Neuronal stem cell (in vitro differentiated cells): Measurements from ENCODE around the gene FBXO41.
A peak's percentile ranks its signal among the peaks of the same experiment; 100 is the strongest.

Source experiments
- DNase-seq: peaks from one replicate; pipeline ENCODE4 v3.0.0-alpha.2; 2013; ENCODE audit warnings: low spot score
- H2AFZ ChIP-seq: one replicate; pipeline ENCODE4 v1.6.1; 2013; ENCODE audit warnings: mild to moderate bottlenecking, low read length, inconsistent platforms
- H2AK5ac ChIP-seq: 2 replicates; pipeline ENCODE4 v1.6.1; 2013; ENCODE audit warnings: low read depth, mild to moderate bottlenecking, inconsistent platforms, low read length, moderate library complexity, mixed read lengths
- H2BK120ac ChIP-seq: 2 replicates; pipeline ENCODE4 v1.6.1; 2013; ENCODE audit warnings: low read depth, mild to moderate bottlenecking, inconsistent platforms, low read length, moderate library complexity, mixed read lengths
- H2BK12ac ChIP-seq: one replicate; pipeline ENCODE4 v1.6.1; 2013; ENCODE audit warnings: low read length, inconsistent platforms
- H2BK15ac ChIP-seq: 2 replicates; pipeline ENCODE4 v1.6.1; 2013; ENCODE audit warnings: mild to moderate bottlenecking, low read length, inconsistent platforms, mixed read lengths
- H2BK5ac ChIP-seq: one replicate; pipeline ENCODE4 v1.6.1; 2013; ENCODE audit warnings: inconsistent platforms, mild to moderate bottlenecking, low read length, moderate library complexity
- H3K14ac ChIP-seq: one replicate; pipeline ENCODE4 v1.6.1; 2013; ENCODE audit warnings: low read length, inconsistent platforms
- H3K18ac ChIP-seq: 2 replicates; pipeline ENCODE4 v1.6.1; 2013; ENCODE audit warnings: low read length, inconsistent platforms
- H3K23ac ChIP-seq: 2 replicates; pipeline ENCODE4 v1.6.1; 2013; ENCODE audit warnings: low read depth, mild to moderate bottlenecking, mixed read lengths, low read length, inconsistent platforms; ENCODE audit not compliant: poor library complexity
- H3K27ac ChIP-seq: replicated peaks from 3 replicates; pipeline ENCODE4 v1.5.1; 2013; ENCODE audit warnings: low read length, inconsistent platforms
- H3K27me3 ChIP-seq, 3 experiments: 2 replicates each; pipeline ENCODE4 v1.6.1; 2013; ENCODE audit warnings: low read length in 3 of 3, mild to moderate bottlenecking in 2 of 3, inconsistent platforms in 1 of 3, low read depth in 1 of 3, mixed read lengths in 1 of 3, moderate library complexity in 1 of 3; ENCODE audit not compliant: control insufficient read depth in 3 of 3, insufficient read depth in 3 of 3
- H3K36me3 ChIP-seq, 2 donors: replicated peaks in 1 of 2; 2 replicates each; pipeline ENCODE4 v1.6.1; 2013; ENCODE audit warnings: low read length in 2 of 2; ENCODE audit not compliant: control insufficient read depth in 2 of 2, insufficient read depth in 2 of 2
- H3K4ac ChIP-seq: 2 replicates; pipeline ENCODE4 v1.6.1; 2013; ENCODE audit warnings: inconsistent platforms, mild to moderate bottlenecking, low read length, moderate library complexity
- H3K4me1 ChIP-seq, 2 donors: 1 replicate in 1 of 2; 2 replicates in 1 of 2; pipeline ENCODE4 v1.6.1; 2013; ENCODE audit warnings: low read length in 2 of 2, low read depth in 1 of 2; ENCODE audit not compliant: control insufficient read depth in 2 of 2, insufficient read depth in 1 of 2
- H3K4me2 ChIP-seq: one replicate; pipeline ENCODE4 v1.6.1; 2013; ENCODE audit warnings: mild to moderate bottlenecking, low read length, inconsistent platforms; ENCODE audit not compliant: insufficient read depth, poor library complexity, severe bottlenecking
- H3K4me3 ChIP-seq, 2 donors: 2 replicates each; pipeline ENCODE4 v1.5.1; 2013; ENCODE audit warnings: low read length in 2 of 2, mild to moderate bottlenecking in 2 of 2, inconsistent platforms in 1 of 2, moderate library complexity in 1 of 2
- H3K79me1 ChIP-seq: one replicate; pipeline ENCODE4 v1.6.1; 2013; ENCODE audit warnings: low read depth, mild to moderate bottlenecking, inconsistent platforms, low read length, moderate library complexity
- H3K9ac ChIP-seq: one replicate; pipeline ENCODE4 v1.6.1; 2013; ENCODE audit warnings: mild to moderate bottlenecking, low read depth, low read length, inconsistent platforms; ENCODE audit not compliant: poor library complexity
- H3K9me3 ChIP-seq, 2 donors: replicated peaks in 1 of 2; 2 replicates each; pipeline versions ENCODE3 to v1.6.1; 2013; ENCODE audit warnings: low read length in 2 of 2, mild to moderate bottlenecking in 2 of 2, inconsistent platforms in 1 of 2, low read depth in 1 of 2, mixed read lengths in 1 of 2, moderate library complexity in 1 of 2; ENCODE audit not compliant: control insufficient read depth in 2 of 2, insufficient read depth in 1 of 2
- H4K8ac ChIP-seq: one replicate; pipeline ENCODE4 v1.6.1; 2013; ENCODE audit warnings: low read depth, mild to moderate bottlenecking, inconsistent platforms, low read length, moderate library complexity
- H4K91ac ChIP-seq: one replicate; pipeline ENCODE4 v1.6.1; 2013; ENCODE audit warnings: low read length, low read depth, mild to moderate bottlenecking, inconsistent platforms; ENCODE audit not compliant: poor library complexity
- WGBS, 2 donors: extraction: QIAGEN DNeasy Blood & Tissue Kit; methylation state at CpG; one replicate each; pipeline ENCODE4 v1.1.7; 2013; ENCODE audit warnings: missing lambda C conversion rate in 2 of 2, mixed read lengths in 1 of 2; ENCODE audit not compliant: insufficient read length in 2 of 2, insufficient replicate concordance in 1 of 2; ENCODE audit errors: extremely low coverage in 2 of 2; 5-methylcytosine and 5-hydroxymethylcytosine counted together

Gene FBXO41

DNA sequence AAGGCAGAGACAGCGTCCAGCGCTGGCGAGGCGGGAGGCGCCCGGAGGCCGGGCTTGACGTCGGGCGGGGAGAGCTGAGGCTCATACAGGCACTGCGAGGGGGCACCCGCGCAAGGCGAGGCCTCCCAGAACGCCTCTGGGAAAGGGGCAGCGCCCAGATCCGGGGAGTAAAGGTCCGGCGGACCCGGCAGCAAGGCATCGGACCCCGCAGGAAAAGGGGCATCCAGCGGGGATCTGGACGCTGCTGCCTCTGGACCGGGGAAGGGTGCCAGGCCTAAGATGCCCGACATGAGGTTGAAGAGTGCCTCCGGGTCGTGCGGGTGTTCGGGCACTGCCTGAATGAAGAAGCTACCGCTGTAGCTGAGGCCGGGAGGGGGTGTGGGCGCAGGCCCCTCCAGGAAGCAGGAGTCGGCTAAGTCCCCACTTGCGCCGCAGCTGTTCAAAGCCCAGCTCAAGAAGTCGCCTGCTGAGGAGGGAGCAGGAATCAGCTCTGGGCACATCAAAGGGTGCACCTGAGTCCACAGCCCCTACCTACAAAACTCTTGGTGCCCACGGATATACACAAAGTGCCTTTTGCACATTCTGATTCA is 8.1 kb upstream of the FBXO41 start:
- peaks cover 20 to 94% (median 69%) of the 10 kb centered on the region in 3 experiments for H3K27me3 ChIP-seq

DNA sequence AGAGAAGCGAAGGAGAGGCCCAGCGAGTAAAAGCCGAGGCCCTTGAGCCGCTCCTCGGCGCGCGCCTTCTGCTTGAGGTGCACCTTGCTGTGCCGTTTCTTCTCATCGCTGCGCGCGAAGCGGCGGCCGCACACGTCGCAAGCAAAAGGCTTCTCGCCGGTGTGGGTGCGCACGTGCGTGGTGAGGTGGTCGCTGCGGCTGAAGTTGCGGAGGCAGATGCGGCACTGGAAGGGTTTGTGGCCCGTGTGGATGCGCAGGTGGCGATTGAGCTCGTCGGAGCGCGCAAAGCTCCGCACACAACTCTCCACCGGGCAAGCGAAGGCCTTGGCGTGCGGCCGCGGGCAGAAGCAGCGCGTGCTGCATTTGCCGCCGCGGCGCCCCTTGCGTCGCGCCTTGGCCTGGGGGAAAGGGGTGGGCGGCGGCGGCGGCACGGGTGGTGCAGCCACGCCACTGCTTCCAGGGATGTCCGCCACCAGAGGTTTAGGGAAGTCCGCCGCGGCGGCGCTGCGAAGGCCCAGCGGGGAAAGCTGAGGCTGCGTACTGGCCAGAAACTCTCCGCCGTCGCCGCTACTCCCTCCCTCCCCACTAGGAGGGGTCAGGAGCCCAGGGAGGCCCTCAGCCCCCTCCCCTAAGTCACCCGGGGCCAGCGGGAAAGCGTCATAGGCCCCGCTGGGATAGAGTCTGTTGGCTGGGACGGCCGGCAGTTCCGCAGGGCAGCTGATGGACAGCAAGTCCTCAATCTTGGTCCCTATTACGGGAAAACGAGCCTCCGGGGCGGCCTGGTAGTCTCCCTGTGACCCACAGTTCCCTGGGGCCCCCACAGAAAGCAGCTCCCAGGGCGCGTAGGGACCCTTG is 7.4 kb upstream of the FBXO41 start:
- H3K4me1 ChIP-seq = peaks cover 5 to 7% of the 10 kb centered on the region in 2 donors
- H3K4ac ChIP-seq = no peak overlapping the region
- H3K36me3 ChIP-seq = no peaks in the 10 kb centered on the region
- no peak overlapping the region for H3K14ac ChIP-seq
- peak overlapping the region; percentile 61 for H2AFZ ChIP-seq
- no CpG with 5 or more reads among the region's 82 CpGs for WGBS, 2 donors
- peak overlapping the region; percentile 37 for H3K4me2 ChIP-seq
- H3K18ac ChIP-seq = peak overlapping the region; percentile 25
- H3K23ac ChIP-seq = peak overlapping the region; percentile 29
- no peak overlapping the region for H3K27ac ChIP-seq
- no peak for DNase-seq
- peaks cover 0 to 3% of the 10 kb centered on the region in 2 donors for H3K9me3 ChIP-seq
- no peak overlapping the region for H2BK12ac ChIP-seq
- peak overlapping the region; percentile 9 to 51 for H3K4me3 ChIP-seq
- no peak overlapping the region for H4K8ac ChIP-seq
- no peak overlapping the region for H2BK15ac ChIP-seq
- H3K79me1 ChIP-seq = no peaks in the 10 kb centered on the region
- no peak overlapping the region for H2BK5ac ChIP-seq
- no peak overlapping the region for H2BK120ac ChIP-seq
- H3K9ac ChIP-seq = no peak overlapping the region
- peaks cover 20 to 98% (median 67%) of the 10 kb centered on the region in 3 experiments for H3K27me3 ChIP-seq
- no peak overlapping the region for H2AK5ac ChIP-seq
- H4K91ac ChIP-seq = no peak overlapping the region

More for the DNA sequence above, 8.1 kb upstream of the FBXO41 start:
- Histone ChIP-seq H2BK15ac (no peak overlapping the region), H3K23ac (peak overlapping the region; percentile 29), H2BK5ac (no peak overlapping the region), H3K36me3 (no peaks in the 10 kb centered on the region), H3K9ac (no peak overlapping the region), H2AFZ (peak overlapping the region; percentile 61), H2AK5ac (no peak overlapping the region), H3K14ac (no peak overlapping the region), H3K79me1 (no peaks in the 10 kb centered on the region), H4K91ac (no peak overlapping the region), H3K9me3 (peaks cover 0 to 3% of the 10 kb centered on the region in 2 donors), H3K18ac (peak overlapping the region; percentile 25), H3K4me2 (peak overlapping the region; percentile 78), H2BK12ac (no peak overlapping the region), H3K4me1 (peaks cover 7 to 12% of the 10 kb centered on the region in 2 donors), H3K4ac (no peak overlapping the region), H4K8ac (no peak overlapping the region), H3K4me3 (no peak overlapping the region), H3K27ac (no peak overlapping the region), H2BK120ac (no peak overlapping the region)
- WGBS, 2 donors = no CpG with 5 or more reads among the region's 38 CpGs
- DNase-seq = no peak

DNA sequence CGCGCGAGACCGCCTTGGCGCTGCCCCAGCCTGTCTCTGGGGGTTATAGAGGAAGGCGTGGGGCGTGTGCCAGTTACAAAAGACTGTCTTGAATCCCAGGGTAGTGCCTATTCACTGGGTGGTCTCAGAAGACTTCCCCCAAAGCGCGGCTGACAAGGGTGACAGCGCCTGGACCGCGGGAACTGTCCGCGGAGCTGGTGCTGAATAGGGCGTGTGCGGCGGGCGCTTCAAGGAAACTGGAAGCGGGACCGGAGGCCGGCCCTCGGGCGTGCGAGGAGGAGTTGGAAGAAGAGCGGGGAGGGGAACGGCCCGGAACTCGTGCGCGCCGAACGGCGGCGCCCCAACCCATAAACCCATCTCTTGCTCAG is 6.8 kb upstream of the FBXO41 start:
- Histone ChIP-seq H3K4ac (no peak overlapping the region), H2BK5ac (no peak overlapping the region), H2BK15ac (no peak overlapping the region), H2AFZ (peak overlapping the region; percentile 61), H3K4me3 (peak overlapping the region in 1 of 2 donors; percentile 9), H4K8ac (no peak overlapping the region), H2BK12ac (no peak overlapping the region), H3K18ac (no peak overlapping the region), H3K14ac (no peak overlapping the region), H3K23ac (no peak overlapping the region), H2BK120ac (no peak overlapping the region), H3K27ac (no peak overlapping the region), H2AK5ac (no peak overlapping the region), H3K36me3 (no peaks in the 10 kb centered on the region), H3K27me3 (peaks cover 20 to 98% (median 69%) of the 10 kb centered on the region in 3 experiments), H3K4me2 (peak overlapping the region; percentile 37), H3K4me1 (peaks cover 5 to 7% of the 10 kb centered on the region in 2 donors), H3K79me1 (no peaks in the 10 kb centered on the region), H3K9ac (no peak overlapping the region), H3K9me3 (peaks cover 1 to 3% of the 10 kb centered on the region in 2 donors), H4K91ac (no peak overlapping the region)
- peak; percentile 88 for DNase-seq
- no CpG with 5 or more reads among the region's 34 CpGs for WGBS, 2 donors
